H1 (cell line): Measurements from ENCODE around the gene PRG3. TPM values are rescaled to one million over a fixed set of nuclear protein-coding genes. Genes with fewer than 3 reads are reported as not detected.

Experiments used
- CTCF ChIA-PET: fragments of 300-600 bp; sonication (Branson Sonifier 250); formaldehyde crosslinking; loops from one replicate; lab custom pipeline; 2021; ENCODE audit not compliant: partially characterized antibody; lab: Charles Lee
- POLR2A ChIA-PET: fragments of 300-600 bp; sonication (Branson Sonifier 250); formaldehyde crosslinking; loops from one replicate; lab custom pipeline; 2021; ENCODE audit warnings: inconsistent platforms; ENCODE audit not compliant: partially characterized antibody; lab: Charles Lee
- DNase-seq, 2 experiments: peaks; one replicate each; pipeline versions ENCODE4 v3.0.0 to v3.0.0-alpha.2; 2010 to 2022; ENCODE audit warnings: low spot score in 2 of 2, low read depth in 1 of 2, mixed read lengths in 1 of 2
- FAIRE-seq: peaks from 2 replicates; lab custom pipeline; 2011; peaks lifted over from hg19 to GRCh38; lab: Jason Lieb, UNC
- H2AFZ ChIP-seq: 2 replicates; pipeline ENCODE4 v1.8.1; 2012; ENCODE audit warnings: low read length, inconsistent platforms
- H2AK5ac ChIP-seq: 2 replicates; pipeline ENCODE4 v1.6.1; 2013; ENCODE audit warnings: low read depth, low read length
- H2BK120ac ChIP-seq: replicated peaks from 2 replicates; pipeline ENCODE3; 2013; ENCODE audit warnings: low read depth, low read length, inconsistent platforms
- H2BK12ac ChIP-seq: 2 replicates; pipeline ENCODE4 v1.6.1; 2013; ENCODE audit warnings: low read depth, low read length
- H2BK15ac ChIP-seq: 2 replicates; pipeline ENCODE4 v1.6.1; 2013; ENCODE audit warnings: low read length
- H2BK20ac ChIP-seq: 2 replicates; pipeline ENCODE4 v1.6.1; 2013; ENCODE audit warnings: low read length
- H2BK5ac ChIP-seq: 2 replicates; pipeline ENCODE4 v1.6.1; 2013; ENCODE audit warnings: low read depth, low read length
- H3K14ac ChIP-seq: 2 replicates; pipeline ENCODE4 v1.6.1; 2013; ENCODE audit warnings: inconsistent platforms; ENCODE audit not compliant: insufficient read length
- H3K18ac ChIP-seq: 2 replicates; pipeline ENCODE4 v1.6.1; 2013; ENCODE audit warnings: low read length; ENCODE audit errors: extremely low read depth
- H3K23ac ChIP-seq: 2 replicates; pipeline ENCODE4 v1.6.1; 2013; ENCODE audit warnings: inconsistent platforms; ENCODE audit not compliant: insufficient read length
- H3K23me2 ChIP-seq: 2 replicates; pipeline ENCODE4 v1.6.1; 2013; ENCODE audit warnings: low read depth, low read length
- H3K27ac ChIP-seq: 2 replicates; pipeline ENCODE4 v1.6.1; 2011; ENCODE audit warnings: low read depth, low read length, inconsistent platforms
- H3K27me3 ChIP-seq, 4 experiments: replicated peaks in 1 of 4; 1 replicate in 1 of 4; 2 replicates in 3 of 4; pipeline versions ENCODE4 v1.6.1 to v1.8.1; 2011 to 2013; ENCODE audit warnings: low read length in 3 of 4, mild to moderate bottlenecking in 3 of 4, inconsistent platforms in 2 of 4, mixed read lengths in 2 of 4, moderate library complexity in 1 of 4; ENCODE audit not compliant: control insufficient read depth in 3 of 4, insufficient read depth in 3 of 4; ENCODE audit errors: extremely low read depth in 1 of 4
- H3K36me3 ChIP-seq, 4 experiments: 2 replicates each; pipeline versions ENCODE4 v1.6.1 to v1.8.1; 2011 to 2013; ENCODE audit warnings: mild to moderate bottlenecking in 4 of 4, low read length in 3 of 4, moderate library complexity in 2 of 4, control low read depth in 1 of 4, inconsistent platforms in 1 of 4; ENCODE audit not compliant: insufficient read depth in 4 of 4, control insufficient read depth in 2 of 4
- H3K4ac ChIP-seq: replicated peaks from 2 replicates; pipeline ENCODE3; 2013; ENCODE audit warnings: low read length, low read depth, mixed read lengths, inconsistent platforms; ENCODE audit not compliant: insufficient read length
- H3K4me1 ChIP-seq, 4 experiments: replicated peaks in 1 of 4; 1 replicate in 1 of 4; 2 replicates in 3 of 4; pipeline versions ENCODE4 v1.6.1 to v1.8.1; 2011 to 2013; ENCODE audit warnings: low read length in 3 of 4, inconsistent platforms in 2 of 4, mixed read lengths in 1 of 4; ENCODE audit not compliant: insufficient read depth in 4 of 4, control insufficient read depth in 3 of 4
- H3K4me2 ChIP-seq, 2 experiments: 2 replicates each; pipeline versions ENCODE4 v1.6.1 to v1.8.1; 2011 to 2013; ENCODE audit warnings: low read depth in 2 of 2, low read length in 2 of 2, control low read depth in 1 of 2, inconsistent platforms in 1 of 2, mild to moderate bottlenecking in 1 of 2; ENCODE audit not compliant: insufficient read depth in 1 of 2
- H3K4me3 ChIP-seq, 4 experiments: fragments of 200-600, 300-600 bp in 1 of 4; sonication (generic), shearing (Covaris generic), sonication (Bioruptor Twin) in 1 of 4; 2 replicates each; pipeline versions ENCODE4 v1.5.1 to v1.8.1; 2011 to 2016; ENCODE audit warnings: low read length in 4 of 4, low read depth in 3 of 4, control low read depth in 2 of 4, inconsistent platforms in 2 of 4, mild to moderate bottlenecking in 2 of 4, mixed read lengths in 1 of 4, moderate library complexity in 1 of 4; ENCODE audit not compliant: insufficient read depth in 2 of 4; ENCODE audit errors: extremely low read depth in 1 of 4
- H3K56ac ChIP-seq: replicated peaks from 2 replicates; pipeline ENCODE3; 2013; ENCODE audit warnings: low read depth, mild to moderate bottlenecking, mixed read lengths, low read length, inconsistent platforms; ENCODE audit not compliant: insufficient read length
- H3K79me1 ChIP-seq: 2 replicates; pipeline ENCODE4 v1.6.1; 2013; ENCODE audit warnings: low read depth, low read length, control low read depth
- H3K79me2 ChIP-seq, 2 experiments: 2 replicates each; pipeline versions ENCODE4 v1.6.1 to v1.8.1; 2012 to 2013; ENCODE audit warnings: low read length in 2 of 2, mild to moderate bottlenecking in 2 of 2, inconsistent platforms in 1 of 2; ENCODE audit not compliant: insufficient read depth in 2 of 2, control insufficient read depth in 1 of 2
- H3K9ac ChIP-seq, 4 experiments: replicated peaks in 1 of 4; 1 replicate in 1 of 4; 2 replicates in 3 of 4; pipeline versions ENCODE4 v1.6.1 to v1.8.1; 2011 to 2013; ENCODE audit warnings: low read depth in 3 of 4, low read length in 3 of 4, control low read depth in 2 of 4, mild to moderate bottlenecking in 2 of 4, moderate library complexity in 2 of 4, inconsistent platforms in 1 of 4; ENCODE audit errors: extremely low read depth in 1 of 4
- H3K9me3 ChIP-seq, 2 experiments: 2 replicates each; pipeline versions ENCODE4 v1.6.1 to v1.8.1; 2012 to 2013; ENCODE audit warnings: mild to moderate bottlenecking in 2 of 2, moderate library complexity in 2 of 2, control low read depth in 1 of 2, inconsistent platforms in 1 of 2, low read depth in 1 of 2, low read length in 1 of 2, mixed read lengths in 1 of 2; ENCODE audit not compliant: insufficient read depth in 2 of 2
- H4K20me1 ChIP-seq, 2 experiments: replicated peaks in 1 of 2; 2 replicates each; pipeline versions ENCODE3 to v1.8.1; 2011 to 2013; ENCODE audit warnings: inconsistent platforms in 2 of 2, low read length in 2 of 2, mild to moderate bottlenecking in 1 of 2; ENCODE audit not compliant: insufficient read depth in 2 of 2, control insufficient read depth in 1 of 2
- H4K5ac ChIP-seq: 2 replicates; pipeline ENCODE4 v1.6.1; 2013; ENCODE audit warnings: low read length, low read depth, mixed read lengths, inconsistent platforms; ENCODE audit not compliant: insufficient read length
- H4K8ac ChIP-seq: 2 replicates; pipeline ENCODE4 v1.8.0; 2013; ENCODE audit warnings: mild to moderate bottlenecking, moderate library complexity, low read length, inconsistent platforms; ENCODE audit not compliant: insufficient read depth; ENCODE audit errors: extremely low read depth
- H4K91ac ChIP-seq: replicated peaks from 2 replicates; pipeline ENCODE3; 2013; ENCODE audit warnings: low read length, mixed read lengths, inconsistent platforms; ENCODE audit not compliant: insufficient read length
- WGBS, 2 experiments: shearing (Covaris generic) in 1 of 2; methylation state at CpG; one replicate each; pipeline versions ENCODE4 v1.1.6 to v1.1.7; 2013 to 2015; ENCODE audit warnings: low lambda C conversion rate in 2 of 2, mixed read lengths in 2 of 2, inconsistent platforms in 1 of 2, low coverage in 1 of 2, missing lambda C conversion rate in 1 of 2; ENCODE audit not compliant: insufficient replicate concordance in 2 of 2, insufficient coverage in 1 of 2, insufficient read length in 1 of 2; ENCODE audit errors: extremely low coverage in 1 of 2, missing lambda C conversion rate in 1 of 2; 5-methylcytosine and 5-hydroxymethylcytosine counted together
- polyA plus RNA-seq, 7 experiments: library from polyadenylated mRNA; depleted of rRNA in 3 of 7; stranded (reverse) in 5 of 7; unstranded in 2 of 7; fragments of >200 nt in 5 of 7; fragments of 200-250 nt in 2 of 7; gene quantifications; 1 replicate in 5 of 7; 2 replicates in 1 of 7; 4 replicates in 1 of 7; pipeline versions ENCODE4 v1.2.1 to v1.2.3, GENCODE V29; 2011 to 2013; ENCODE audit warnings: missing spikeins in 2 of 7, mixed read lengths in 2 of 7
- total RNA-seq: library from RNA; stranded (reverse); fragmentation: NEBNext Ultra II Directional; extraction: Animal tissue kit (Norgen Biotek cat#: 25700); gene quantifications from 2 replicates; pipeline ENCODE4 v1.2.1, GENCODE V29; 2021
- TF ChIP-seq, protein P1 (sequence below): IDR thresholded peaks from 2 replicates; pipeline ENCODE4 v1.6.1; 2012; ENCODE audit warnings: inconsistent platforms

Gene PRG3
- total and polyA plus RNA-seq, 2 of the 8 experiments (the other 6 are each of a cell fraction or from before 2014, with no cell fraction given): not detected

DNA sequence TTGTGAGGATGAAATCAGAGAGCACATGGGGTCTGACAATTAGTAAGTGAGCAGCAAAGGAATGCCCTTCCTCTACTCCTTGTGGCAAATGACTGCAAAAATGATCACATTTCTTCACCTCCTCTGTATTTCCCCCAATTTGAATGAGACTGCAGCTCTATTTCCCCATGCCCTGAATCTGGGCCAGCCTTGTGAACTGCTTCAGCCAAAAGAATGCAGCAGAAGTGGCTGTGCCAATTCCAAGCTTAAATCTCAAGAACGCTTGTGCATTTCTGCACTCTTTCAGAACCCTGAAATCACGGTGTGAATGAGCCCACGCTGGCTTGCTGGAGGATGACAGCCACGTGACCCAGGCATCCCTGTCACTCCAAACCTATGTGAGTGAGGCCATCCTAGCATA is 36.1 kb upstream of the PRG3 start:
- Histone ChIP-seq H3K56ac (no peak overlapping the region), H3K18ac (no peak overlapping the region), H3K9ac (no peak overlapping the region), H2BK5ac (no peak overlapping the region), H3K36me3 (peaks cover 10 to 50% (median 28%) of the 10 kb centered on the region in 4 experiments; a peak in 7 of 8 replicates), H2BK15ac (no peak overlapping the region), H2BK12ac (no peak overlapping the region), H3K4me1 (no peaks in the 10 kb centered on the region; a peak in 2 of 7 replicates), H3K79me2 (no peaks in the 10 kb centered on the region), H3K4me3 (no peak overlapping the region), H2BK120ac (no peak overlapping the region), H3K4me2 (no peak overlapping the region), H3K14ac (no peak overlapping the region), H3K23ac (no peak overlapping the region), H4K91ac (no peak overlapping the region), H3K9me3 (no peaks in the 10 kb centered on the region), H3K79me1 (no peaks in the 10 kb centered on the region), H4K20me1 (peaks cover 0 to 4% of the 10 kb centered on the region in 2 experiments), H2AFZ (no peak overlapping the region), H4K8ac (no peak overlapping the region), H3K27ac (no peak overlapping the region), H3K23me2 (no peaks in the 10 kb centered on the region), H3K27me3 (no peaks in the 10 kb centered on the region), H3K4ac (no peak overlapping the region), H2AK5ac (no peak overlapping the region), H4K5ac (no peak overlapping the region), H2BK20ac (no peak overlapping the region)
- 93% methylated on average over 4 of the region's 4 CpGs; no CpG with 5 or more reads in 1 of the 2 experiments for WGBS, 2 experiments
- DNase-seq: no peak
- ChIA-PET POLR2A (interaction anchor here (1.2 kb wide), 1 partner anchor 9 kb away, joined by 3 read pairs; no protein-coding TSS in a partner anchor), CTCF (interaction anchor here (1.1 to 2.3 kb wide), 3 partner anchors 8 to 41 kb away, joined by 3 to 6 read pairs (median 6); no protein-coding TSS in a partner anchor)
- FAIRE-seq: no peak
- TF ChIP-seq, protein P1, sequence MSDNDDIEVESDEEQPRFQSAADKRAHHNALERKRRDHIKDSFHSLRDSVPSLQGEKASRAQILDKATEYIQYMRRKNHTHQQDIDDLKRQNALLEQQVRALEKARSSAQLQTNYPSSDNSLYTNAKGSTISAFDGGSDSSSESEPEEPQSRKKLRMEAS: no peak
